HG02885 (cell line): ENCODE measurements around the gene ATP1A3.
"Not testable (repeated sequence)": the region's sequence is repeated elsewhere in the genome, so short reads cannot be mapped to it uniquely, and the experiment has no call there.

Experiments
- ATAC-seq: cut with Tn5 transposase; IDR thresholded peaks from one replicate; pipeline ENCODE4 v1.9.1; 2021; ENCODE audit warnings: mild to moderate bottlenecking; ENCODE audit not compliant: unreplicated experiment, poor library complexity

Gene ATP1A3

GRCh38 chr19:41993612-41994483, at the start of gene ATP1A3:
TSS of gene ATP1A3 (minus strand) at chr19:41994230. CDS start at chr19:41994076, 154 bp downstream.
- ATAC-seq, result peak; percentile 67

GRCh38 chr19:42042455-42043170, 48.6 kb upstream of the ATP1A3 start:
- ATAC-seq, result no peak

GRCh38 chr19:42040491-42040890, 46.5 kb upstream of the ATP1A3 start:
- ATAC-seq, result not testable (repeated sequence)

GRCh38 chr19:42040031-42040430, 46.0 kb upstream of the ATP1A3 start:
- no peak for ATAC-seq

GRCh38 chr19:42038666-42039065, 44.6 kb upstream of the ATP1A3 start:
- ATAC-seq, result no peak

- ATAC-seq, result no peak
These were observed 43.6 kb upstream of the ATP1A3 start for GRCh38 chr19:42037649-42038048.

GRCh38 chr19:42034640-42035391, 40.8 kb upstream of the ATP1A3 start:
- ATAC-seq, result not testable (repeated sequence)

GRCh38 chr19:42033413-42033812, 39.4 kb upstream of the ATP1A3 start:
- no peak for ATAC-seq

- ATAC-seq, result no peak
These were observed 38.4 kb upstream of the ATP1A3 start for GRCh38 chr19:42032431-42032830.

GRCh38 chr19:42030645-42031440, 36.8 kb upstream of the ATP1A3 start:
- no peak for ATAC-seq

GRCh38 chr19:42028304-42029216, 34.5 kb upstream of the ATP1A3 start:
- no peak for ATAC-seq

- no peak for ATAC-seq
These were observed 30.6 kb upstream of the ATP1A3 start for GRCh38 chr19:42024622-42025111.

GRCh38 chr19:42023943-42024260, 29.9 kb upstream of the ATP1A3 start:
- no peak for ATAC-seq

- no peak for ATAC-seq
These were observed 29.3 kb upstream of the ATP1A3 start for GRCh38 chr19:42023121-42023942.

- ATAC-seq, result no peak
These were observed 28.6 kb upstream of the ATP1A3 start for GRCh38 chr19:42022616-42023015.

- no peak for ATAC-seq
These were observed 27.2 kb upstream of the ATP1A3 start for GRCh38 chr19:42021185-42021584.

GRCh38 chr19:42018503-42019193, 24.6 kb upstream of the ATP1A3 start:
- ATAC-seq, result no peak

- no peak for ATAC-seq
These were observed 23.0 kb upstream of the ATP1A3 start for GRCh38 chr19:42017040-42017439.
